H1 (cell line): ENCODE results near the gene KRTAP4-2. TPM values are rescaled to one million over a fixed set of nuclear protein-coding genes. Genes with fewer than 3 reads are reported as not detected.

ENCODE experiments used
- CTCF ChIA-PET: fragments of 300-600 bp; sonication (Branson Sonifier 250); formaldehyde crosslinking; loops from one replicate; lab custom pipeline; 2021; ENCODE audit not compliant: partially characterized antibody; lab: Charles Lee
- POLR2A ChIA-PET: fragments of 300-600 bp; sonication (Branson Sonifier 250); formaldehyde crosslinking; loops from one replicate; lab custom pipeline; 2021; ENCODE audit warnings: inconsistent platforms; ENCODE audit not compliant: partially characterized antibody; lab: Charles Lee
- DNase-seq, 2 experiments: peaks; one replicate each; pipeline versions ENCODE4 v3.0.0 to v3.0.0-alpha.2; 2010 to 2022; ENCODE audit warnings: low spot score in 2 of 2, low read depth in 1 of 2, mixed read lengths in 1 of 2
- FAIRE-seq: peaks from 2 replicates; lab custom pipeline; 2011; peaks lifted over from hg19 to GRCh38; lab: Jason Lieb, UNC
- H2AFZ ChIP-seq: 2 replicates; pipeline ENCODE4 v1.8.1; 2012; ENCODE audit warnings: low read length, inconsistent platforms
- H2AK5ac ChIP-seq: 2 replicates; pipeline ENCODE4 v1.6.1; 2013; ENCODE audit warnings: low read depth, low read length
- H2BK120ac ChIP-seq: replicated peaks from 2 replicates; pipeline ENCODE3; 2013; ENCODE audit warnings: low read depth, low read length, inconsistent platforms
- H2BK12ac ChIP-seq: 2 replicates; pipeline ENCODE4 v1.6.1; 2013; ENCODE audit warnings: low read depth, low read length
- H2BK15ac ChIP-seq: 2 replicates; pipeline ENCODE4 v1.6.1; 2013; ENCODE audit warnings: low read length
- H2BK20ac ChIP-seq: 2 replicates; pipeline ENCODE4 v1.6.1; 2013; ENCODE audit warnings: low read length
- H2BK5ac ChIP-seq: 2 replicates; pipeline ENCODE4 v1.6.1; 2013; ENCODE audit warnings: low read depth, low read length
- H3K14ac ChIP-seq: 2 replicates; pipeline ENCODE4 v1.6.1; 2013; ENCODE audit warnings: inconsistent platforms; ENCODE audit not compliant: insufficient read length
- H3K18ac ChIP-seq: 2 replicates; pipeline ENCODE4 v1.6.1; 2013; ENCODE audit warnings: low read length; ENCODE audit errors: extremely low read depth
- H3K23ac ChIP-seq: 2 replicates; pipeline ENCODE4 v1.6.1; 2013; ENCODE audit warnings: inconsistent platforms; ENCODE audit not compliant: insufficient read length
- H3K23me2 ChIP-seq: 2 replicates; pipeline ENCODE4 v1.6.1; 2013; ENCODE audit warnings: low read depth, low read length
- H3K27ac ChIP-seq: 2 replicates; pipeline ENCODE4 v1.6.1; 2011; ENCODE audit warnings: low read depth, low read length, inconsistent platforms
- H3K27me3 ChIP-seq, 4 experiments: replicated peaks in 1 of 4; 1 replicate in 1 of 4; 2 replicates in 3 of 4; pipeline versions ENCODE4 v1.6.1 to v1.8.1; 2011 to 2013; ENCODE audit warnings: low read length in 3 of 4, mild to moderate bottlenecking in 3 of 4, inconsistent platforms in 2 of 4, mixed read lengths in 2 of 4, moderate library complexity in 1 of 4; ENCODE audit not compliant: control insufficient read depth in 3 of 4, insufficient read depth in 3 of 4; ENCODE audit errors: extremely low read depth in 1 of 4
- H3K36me3 ChIP-seq, 4 experiments: 2 replicates each; pipeline versions ENCODE4 v1.6.1 to v1.8.1; 2011 to 2013; ENCODE audit warnings: mild to moderate bottlenecking in 4 of 4, low read length in 3 of 4, moderate library complexity in 2 of 4, control low read depth in 1 of 4, inconsistent platforms in 1 of 4; ENCODE audit not compliant: insufficient read depth in 4 of 4, control insufficient read depth in 2 of 4
- H3K4ac ChIP-seq: replicated peaks from 2 replicates; pipeline ENCODE3; 2013; ENCODE audit warnings: low read length, low read depth, mixed read lengths, inconsistent platforms; ENCODE audit not compliant: insufficient read length
- H3K4me1 ChIP-seq, 4 experiments: replicated peaks in 1 of 4; 1 replicate in 1 of 4; 2 replicates in 3 of 4; pipeline versions ENCODE4 v1.6.1 to v1.8.1; 2011 to 2013; ENCODE audit warnings: low read length in 3 of 4, inconsistent platforms in 2 of 4, mixed read lengths in 1 of 4; ENCODE audit not compliant: insufficient read depth in 4 of 4, control insufficient read depth in 3 of 4
- H3K4me2 ChIP-seq, 2 experiments: 2 replicates each; pipeline versions ENCODE4 v1.6.1 to v1.8.1; 2011 to 2013; ENCODE audit warnings: low read depth in 2 of 2, low read length in 2 of 2, control low read depth in 1 of 2, inconsistent platforms in 1 of 2, mild to moderate bottlenecking in 1 of 2; ENCODE audit not compliant: insufficient read depth in 1 of 2
- H3K4me3 ChIP-seq, 4 experiments: fragments of 200-600, 300-600 bp in 1 of 4; sonication (generic), shearing (Covaris generic), sonication (Bioruptor Twin) in 1 of 4; 2 replicates each; pipeline versions ENCODE4 v1.5.1 to v1.8.1; 2011 to 2016; ENCODE audit warnings: low read length in 4 of 4, low read depth in 3 of 4, control low read depth in 2 of 4, inconsistent platforms in 2 of 4, mild to moderate bottlenecking in 2 of 4, mixed read lengths in 1 of 4, moderate library complexity in 1 of 4; ENCODE audit not compliant: insufficient read depth in 2 of 4; ENCODE audit errors: extremely low read depth in 1 of 4
- H3K56ac ChIP-seq: replicated peaks from 2 replicates; pipeline ENCODE3; 2013; ENCODE audit warnings: low read depth, mild to moderate bottlenecking, mixed read lengths, low read length, inconsistent platforms; ENCODE audit not compliant: insufficient read length
- H3K79me1 ChIP-seq: 2 replicates; pipeline ENCODE4 v1.6.1; 2013; ENCODE audit warnings: low read depth, low read length, control low read depth
- H3K79me2 ChIP-seq, 2 experiments: 2 replicates each; pipeline versions ENCODE4 v1.6.1 to v1.8.1; 2012 to 2013; ENCODE audit warnings: low read length in 2 of 2, mild to moderate bottlenecking in 2 of 2, inconsistent platforms in 1 of 2; ENCODE audit not compliant: insufficient read depth in 2 of 2, control insufficient read depth in 1 of 2
- H3K9ac ChIP-seq, 4 experiments: replicated peaks in 1 of 4; 1 replicate in 1 of 4; 2 replicates in 3 of 4; pipeline versions ENCODE4 v1.6.1 to v1.8.1; 2011 to 2013; ENCODE audit warnings: low read depth in 3 of 4, low read length in 3 of 4, control low read depth in 2 of 4, mild to moderate bottlenecking in 2 of 4, moderate library complexity in 2 of 4, inconsistent platforms in 1 of 4; ENCODE audit errors: extremely low read depth in 1 of 4
- H3K9me3 ChIP-seq, 2 experiments: 2 replicates each; pipeline versions ENCODE4 v1.6.1 to v1.8.1; 2012 to 2013; ENCODE audit warnings: mild to moderate bottlenecking in 2 of 2, moderate library complexity in 2 of 2, control low read depth in 1 of 2, inconsistent platforms in 1 of 2, low read depth in 1 of 2, low read length in 1 of 2, mixed read lengths in 1 of 2; ENCODE audit not compliant: insufficient read depth in 2 of 2
- H4K20me1 ChIP-seq, 2 experiments: replicated peaks in 1 of 2; 2 replicates each; pipeline versions ENCODE3 to v1.8.1; 2011 to 2013; ENCODE audit warnings: inconsistent platforms in 2 of 2, low read length in 2 of 2, mild to moderate bottlenecking in 1 of 2; ENCODE audit not compliant: insufficient read depth in 2 of 2, control insufficient read depth in 1 of 2
- H4K5ac ChIP-seq: 2 replicates; pipeline ENCODE4 v1.6.1; 2013; ENCODE audit warnings: low read length, low read depth, mixed read lengths, inconsistent platforms; ENCODE audit not compliant: insufficient read length
- H4K8ac ChIP-seq: 2 replicates; pipeline ENCODE4 v1.8.0; 2013; ENCODE audit warnings: mild to moderate bottlenecking, moderate library complexity, low read length, inconsistent platforms; ENCODE audit not compliant: insufficient read depth; ENCODE audit errors: extremely low read depth
- H4K91ac ChIP-seq: replicated peaks from 2 replicates; pipeline ENCODE3; 2013; ENCODE audit warnings: low read length, mixed read lengths, inconsistent platforms; ENCODE audit not compliant: insufficient read length
- CTCF ChIP-seq, 3 experiments: IDR thresholded peaks; 1 replicate in 2 of 3; 2 replicates in 1 of 3; pipeline versions ENCODE4 v1.5.1 to v1.6.1; 2011; ENCODE audit warnings: low read length in 3 of 3, mild to moderate bottlenecking in 3 of 3, inconsistent platforms in 2 of 3, low read depth in 1 of 3, moderate library complexity in 1 of 3; ENCODE audit not compliant: insufficient read depth in 1 of 3; ENCODE audit errors: control extremely low read depth in 1 of 3
- GABPA ChIP-seq: IDR thresholded peaks from 2 replicates; pipeline ENCODE4 v1.6.1; 2011; ENCODE audit warnings: mild to moderate bottlenecking, low read length, moderate library complexity, borderline replicate concordance; ENCODE audit not compliant: insufficient read depth
- GTF2F1 ChIP-seq: IDR thresholded peaks from 2 replicates; pipeline ENCODE4 v1.6.1; 2012; ENCODE audit warnings: low read depth, low read length, improper control_type of control experiment, borderline replicate concordance
- JUND ChIP-seq: IDR thresholded peaks from 2 replicates; pipeline ENCODE4 v1.6.1; 2011; ENCODE audit warnings: mild to moderate bottlenecking, improper control_type of control experiment, low read length
- KDM1A ChIP-seq: fragments of 200-600, 300-600 bp; sonication (generic); IDR thresholded peaks from 2 replicates; pipeline ENCODE4 v1.7.1; 2016; ENCODE audit warnings: mild to moderate bottlenecking, low read length, borderline replicate concordance
- KDM5A ChIP-seq: fragments of 200-600 bp; IDR thresholded peaks from 2 replicates; pipeline ENCODE4 v1.7.1; 2012; ENCODE audit warnings: mild to moderate bottlenecking, low read length, inconsistent platforms, mixed read lengths
- NRF1 ChIP-seq: IDR thresholded peaks from 2 replicates; pipeline ENCODE4 v1.6.1; 2011; ENCODE audit warnings: mild to moderate bottlenecking, low read depth, low read length, improper control_type of control experiment
- SAP30 ChIP-seq: fragments of 300-600 bp; sonication (generic); IDR thresholded peaks from 2 replicates; pipeline ENCODE4 v1.7.1; 2012; ENCODE audit warnings: low read length, moderate library complexity, mild to moderate bottlenecking, inconsistent platforms; ENCODE audit not compliant: insufficient read depth, insufficient replicate concordance
- SIRT6 ChIP-seq: IDR thresholded peaks from one replicate; pipeline ENCODE4 v1.7.1; 2012; ENCODE audit warnings: low read length, inconsistent platforms
- TAF1 ChIP-seq: IDR thresholded peaks from 2 replicates; pipeline ENCODE4 v1.6.1; 2011; ENCODE audit warnings: mild to moderate bottlenecking, low read depth, low read length
- TAF7 ChIP-seq: optimal IDR thresholded peaks from 2 replicates; pipeline ENCODE3; 2011; ENCODE audit warnings: low read depth, mild to moderate bottlenecking, inconsistent platforms, low read length, moderate library complexity, borderline replicate concordance
- WGBS, 2 experiments: shearing (Covaris generic) in 1 of 2; methylation state at CpG; one replicate each; pipeline versions ENCODE4 v1.1.6 to v1.1.7; 2013 to 2015; ENCODE audit warnings: low lambda C conversion rate in 2 of 2, mixed read lengths in 2 of 2, inconsistent platforms in 1 of 2, low coverage in 1 of 2, missing lambda C conversion rate in 1 of 2; ENCODE audit not compliant: insufficient replicate concordance in 2 of 2, insufficient coverage in 1 of 2, insufficient read length in 1 of 2; ENCODE audit errors: extremely low coverage in 1 of 2, missing lambda C conversion rate in 1 of 2; 5-methylcytosine and 5-hydroxymethylcytosine counted together
- polyA plus RNA-seq, 7 experiments: library from polyadenylated mRNA; depleted of rRNA in 3 of 7; stranded (reverse) in 5 of 7; unstranded in 2 of 7; fragments of >200 nt in 5 of 7; fragments of 200-250 nt in 2 of 7; gene quantifications; 1 replicate in 5 of 7; 2 replicates in 1 of 7; 4 replicates in 1 of 7; pipeline versions ENCODE4 v1.2.1 to v1.2.3, GENCODE V29; 2011 to 2013; ENCODE audit warnings: missing spikeins in 2 of 7, mixed read lengths in 2 of 7
- total RNA-seq: library from RNA; stranded (reverse); fragmentation: NEBNext Ultra II Directional; extraction: Animal tissue kit (Norgen Biotek cat#: 25700); gene quantifications from 2 replicates; pipeline ENCODE4 v1.2.1, GENCODE V29; 2021

KRTAP4-2 gene
- total and polyA plus RNA-seq, 2 of the 8 experiments (the other 6 are each of a cell fraction or from before 2014, with no cell fraction given), result not detected

GRCh38 chr17:41199421-41200078 is 21.5 kb upstream of the KRTAP4-2 start:
- Histone ChIP-seq H4K91ac (no peak overlapping the region), H3K27ac (no peak overlapping the region), H4K8ac (no peak overlapping the region), H3K23me2 (no peaks in the 10 kb centered on the region), H2BK120ac (no peak overlapping the region), H3K4me2 (no peak overlapping the region), H2AK5ac (no peak overlapping the region), H3K18ac (no peak overlapping the region), H3K27me3 (no peaks in the 10 kb centered on the region), H3K9ac (no peak overlapping the region), H3K4me1 (no peaks in the 10 kb centered on the region), H2BK15ac (no peak overlapping the region), H3K9me3 (0 out of 4 replicates have a peak, but pooled peaks cover 0 to 3% of the 10 kb centered on the region in 2 experiments), H3K79me2 (no peaks in the 10 kb centered on the region), H3K56ac (no peak overlapping the region), H2BK20ac (no peak overlapping the region), H3K36me3 (no peaks in the 10 kb centered on the region), H3K4ac (no peak overlapping the region), H2AFZ (no peak overlapping the region), H3K79me1 (no peaks in the 10 kb centered on the region), H4K5ac (no peak overlapping the region), H2BK5ac (no peak overlapping the region), H3K23ac (no peak overlapping the region), H3K4me3 (no peak overlapping the region), H3K14ac (no peak overlapping the region), H2BK12ac (no peak overlapping the region), H4K20me1 (no peaks in the 10 kb centered on the region)
- CTCF ChIA-PET, result no interaction called here
- WGBS, 2 experiments, result 88% methylated on average over 2 of the region's 5 CpGs; no CpG with 5 or more reads in 1 of the 2 experiments
- FAIRE-seq, result no peak
- no peak for DNase-seq
- POLR2A ChIA-PET, result no interaction called here
- TF ChIP-seq TAF7 (no peak), TAF1 (no peak), NRF1 (no peak), CTCF (IDR thresholded peaks at IDR 0.05; ENCODE audit: control extremely low read depth in 1 of 3, insufficient read depth in 1 of 3, low read depth in 1 of 3, low read length in 3 of 3) (no peak), KDM1A (no peak), SAP30 (no peak), GABPA (no peak), GTF2F1 (no peak), KDM5A (no peak), SIRT6 (no peak), JUND (no peak)
